A673 (cell line): ENCODE data around the gene SCMH1. TPM values are rescaled to one million over a fixed set of nuclear protein-coding genes. Genes with fewer than 3 reads are reported as not detected.

Experiments
- BruUV-seq: library from RNA; stranded (reverse); fragments of 400-500 nt; replicated peaks from 2 replicates; lab custom pipeline; 2021; lab: Mats Ljungman, UMichigan
- CTCF ChIA-PET: fragments of 300-600 bp; sonication (Branson Sonifier 250); formaldehyde crosslinking; loops from one replicate; lab custom pipeline; 2022; ENCODE audit warnings: antibody characterized with exemption; lab: Charles Lee
- POLR2A ChIA-PET: fragments of 300-600 bp; sonication (Branson Sonifier 250); formaldehyde crosslinking; loops from one replicate; lab custom pipeline; 2022; ENCODE audit warnings: antibody characterized with exemption; ENCODE audit not compliant: low non-redundant PET; lab: Charles Lee
- DNase-seq: peaks from one replicate; pipeline ENCODE4 v3.0.0-alpha.2; 2015; ENCODE audit warnings: low spot score
- H3K27ac ChIP-seq: fragments of 200-600 bp; sonication (generic); 2 replicates; pipeline ENCODE4 v1.5.1; 2016; ENCODE audit warnings: mixed run types, low read depth, mild to moderate bottlenecking, mixed read lengths, antibody characterized with exemption, low read length; ENCODE audit not compliant: poor library complexity, severe bottlenecking
- H3K27me3 ChIP-seq: fragments of 200-600 bp; sonication (generic); replicated peaks from 2 replicates; pipeline ENCODE4 v1.6.1; 2017; ENCODE audit warnings: mixed run types, low read depth, mild to moderate bottlenecking, mixed read lengths, antibody characterized with exemption, low read length; ENCODE audit not compliant: insufficient read depth, poor library complexity
- H3K36me3 ChIP-seq: fragments of 200-600 bp; sonication (generic); 2 replicates; pipeline ENCODE4 v1.6.1; 2016; ENCODE audit warnings: mixed run types, mild to moderate bottlenecking, mixed read lengths, antibody characterized with exemption, low read length; ENCODE audit not compliant: insufficient read depth, poor library complexity, severe bottlenecking
- H3K4me1 ChIP-seq: fragments of 200-600 bp; sonication (generic); 2 replicates; pipeline ENCODE4 v1.6.1; 2017; ENCODE audit warnings: mixed run types, mild to moderate bottlenecking, mixed read lengths, antibody characterized with exemption, low read length; ENCODE audit not compliant: insufficient read depth, poor library complexity, severe bottlenecking
- H3K4me3 ChIP-seq: fragments of 200-600 bp; sonication (generic); 2 replicates; pipeline ENCODE4 v1.5.1; 2016; ENCODE audit warnings: low read depth, mixed run types, mild to moderate bottlenecking, mixed read lengths, low read length; ENCODE audit not compliant: poor library complexity, severe bottlenecking
- H3K9me3 ChIP-seq: fragments of 200-600 bp; sonication (generic); 2 replicates; pipeline ENCODE4 v1.6.1; 2016; ENCODE audit warnings: mixed run types, low read depth, mild to moderate bottlenecking, mixed read lengths, antibody characterized with exemption, low read length; ENCODE audit not compliant: poor library complexity, severe bottlenecking
- CTCF ChIP-seq: fragments of 300-800, 200-600 bp; sonication (generic); conservative IDR thresholded peaks from 2 replicates; pipeline ENCODE4 v1.5.1; 2017; ENCODE audit warnings: low read depth, mild to moderate bottlenecking, antibody characterized with exemption, low read length, moderate library complexity, mixed read lengths
- EZH2 ChIP-seq: fragments of 200-600 bp; sonication (generic); IDR thresholded peaks from 2 replicates; pipeline ENCODE4 v1.6.1; 2017; ENCODE audit warnings: borderline replicate concordance, low read depth, mild to moderate bottlenecking, mixed read lengths, antibody characterized with exemption, low read length; ENCODE audit not compliant: poor library complexity, severe bottlenecking
- intact Hi-C: fragments of 100-400 bp; cut with micrococcal nuclease; formaldehyde crosslinking; loops from one replicate; pipeline ENCODE4 v1.10.0; 2022; ENCODE audit not compliant: unreplicated experiment
- total RNA-seq: library from RNA; stranded (reverse); gene quantifications from 2 replicates; pipeline ENCODE4 v1.2.3, GENCODE V29; 2021

The SCMH1 gene
- total RNA-seq, 1 experiment from 2014 or later: 30.4 TPM

GRCh38 chr1:41284121-41284520, 42.0 kb upstream of the SCMH1 start:
- intact Hi-C loops: loop anchor here (5.0 kb wide), 1 partner anchor 148 kb away; no protein-coding TSS in a partner anchor
- Histone ChIP-seq H3K27me3 (no peaks in the 10 kb centered on the region), H3K4me1 (no peaks in the 10 kb centered on the region), H3K36me3 (no peaks in the 10 kb centered on the region), H3K4me3 (no peak overlapping the region), H3K9me3 (no peaks in the 10 kb centered on the region), H3K27ac (no peak overlapping the region)
- BruUV-seq: no TSS peak
- ChIA-PET POLR2A (no interaction called here), CTCF (no interaction called here)
- no peak for DNase-seq
- TF ChIP-seq EZH2 (no peak), CTCF (no peak)

GRCh38 chr1:41282679-41283317, 40.7 kb upstream of the SCMH1 start:
- TF ChIP-seq CTCF (peak; percentile 90), EZH2 (no peak)
- intact Hi-C loops: loop anchor here (2.0 to 5.0 kb wide), 2 partner anchors 134 to 150 kb away; no protein-coding TSS in a partner anchor

GRCh38 chr1:41281334-41281733, 39.2 kb upstream of the SCMH1 start:
- H3K4me1 ChIP-seq: no peaks in the 10 kb centered on the region
- intact Hi-C loops: loop anchor here (5.0 kb wide), 1 partner anchor 151 kb away; no protein-coding TSS in a partner anchor
- no peak for TF ChIP-seq CTCF
- TF ChIP-seq EZH2: no peak
- no peak for DNase-seq
- H3K4me3 ChIP-seq: no peak overlapping the region
- no TSS peak for BruUV-seq
- no peaks in the 10 kb centered on the region for H3K36me3 ChIP-seq
- H3K9me3 ChIP-seq: no peaks in the 10 kb centered on the region
- no peak overlapping the region for H3K27ac ChIP-seq
- POLR2A ChIA-PET: no interaction called here
- CTCF ChIA-PET: interaction anchor here (0.6 kb wide), 1 partner anchor 85 kb away, joined by 4 read pairs; no protein-coding TSS in a partner anchor
- no peaks in the 10 kb centered on the region for H3K27me3 ChIP-seq

More at GRCh38 chr1:41282679-41283317, 40.7 kb upstream of the SCMH1 start:
- CTCF ChIA-PET: interaction anchor here (0.7 to 1.8 kb wide), 6 partner anchors 27 to 150 kb away, joined by 3 to 19 read pairs (median 4); no protein-coding TSS in a partner anchor
- no peaks in the 10 kb centered on the region for H3K36me3 ChIP-seq
- no TSS peak for BruUV-seq
- no peaks in the 10 kb centered on the region for H3K4me1 ChIP-seq
- H3K4me3 ChIP-seq: no peak overlapping the region
- no peaks in the 10 kb centered on the region for H3K9me3 ChIP-seq
- POLR2A ChIA-PET: no interaction called here
- no peaks in the 10 kb centered on the region for H3K27me3 ChIP-seq
- DNase-seq: peak; percentile 56
- H3K27ac ChIP-seq: no peak overlapping the region
